ENCODE data around the gene MME. TPM values are rescaled to one million over a fixed set of nuclear protein-coding genes. Genes with fewer than 3 reads are reported as not detected.

The MME gene
- total RNA-seq, 4 donors from 2014 or later: 1.5 to 96.1 (median 4.2) TPM

DNA sequence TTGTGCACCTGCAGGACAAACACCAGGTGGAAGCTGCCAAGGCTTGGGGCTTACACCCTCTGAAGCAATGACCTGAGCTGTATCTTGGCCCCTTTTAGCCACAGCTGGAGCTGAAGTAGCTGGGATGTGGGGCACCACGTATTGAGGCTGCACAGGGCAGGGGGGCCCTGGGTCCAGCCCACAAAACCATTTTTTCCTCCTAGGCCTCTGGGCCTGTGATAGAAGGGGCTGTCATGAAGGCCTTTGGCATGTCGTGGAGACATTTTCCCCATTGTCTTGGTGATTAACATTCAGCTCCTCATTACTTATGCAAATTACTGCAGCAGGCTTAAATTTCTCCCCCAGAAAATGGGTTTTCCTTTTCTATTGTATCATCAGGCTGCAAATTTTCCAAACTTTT is 27.6 kb upstream of the MME start:
- H3K4me3 ChIP-seq: no peak overlapping the region
- H3K9me3 ChIP-seq: no peaks in the 10 kb centered on the region
- no peaks in the 10 kb centered on the region for H3K36me3 ChIP-seq
- no peak for TF ChIP-seq POLR2A (IDR thresholded peaks at IDR 0.05)
- TF ChIP-seq, protein P1, sequence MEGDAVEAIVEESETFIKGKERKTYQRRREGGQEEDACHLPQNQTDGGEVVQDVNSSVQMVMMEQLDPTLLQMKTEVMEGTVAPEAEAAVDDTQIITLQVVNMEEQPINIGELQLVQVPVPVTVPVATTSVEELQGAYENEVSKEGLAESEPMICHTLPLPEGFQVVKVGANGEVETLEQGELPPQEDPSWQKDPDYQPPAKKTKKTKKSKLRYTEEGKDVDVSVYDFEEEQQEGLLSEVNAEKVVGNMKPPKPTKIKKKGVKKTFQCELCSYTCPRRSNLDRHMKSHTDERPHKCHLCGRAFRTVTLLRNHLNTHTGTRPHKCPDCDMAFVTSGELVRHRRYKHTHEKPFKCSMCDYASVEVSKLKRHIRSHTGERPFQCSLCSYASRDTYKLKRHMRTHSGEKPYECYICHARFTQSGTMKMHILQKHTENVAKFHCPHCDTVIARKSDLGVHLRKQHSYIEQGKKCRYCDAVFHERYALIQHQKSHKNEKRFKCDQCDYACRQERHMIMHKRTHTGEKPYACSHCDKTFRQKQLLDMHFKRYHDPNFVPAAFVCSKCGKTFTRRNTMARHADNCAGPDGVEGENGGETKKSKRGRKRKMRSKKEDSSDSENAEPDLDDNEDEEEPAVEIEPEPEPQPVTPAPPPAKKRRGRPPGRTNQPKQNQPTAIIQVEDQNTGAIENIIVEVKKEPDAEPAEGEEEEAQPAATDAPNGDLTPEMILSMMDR (IDR thresholded peaks at IDR 0.05): no peak
- H3K27ac ChIP-seq: no peak overlapping the region
- no peaks in the 10 kb centered on the region for H3K4me1 ChIP-seq
- H3K27me3 ChIP-seq: no peaks in the 10 kb centered on the region
- no peak for DNase-seq
- intact Hi-C loops (cut with DNase I; ENCODE audit: low total_unique reads): no loop called here

DNA sequence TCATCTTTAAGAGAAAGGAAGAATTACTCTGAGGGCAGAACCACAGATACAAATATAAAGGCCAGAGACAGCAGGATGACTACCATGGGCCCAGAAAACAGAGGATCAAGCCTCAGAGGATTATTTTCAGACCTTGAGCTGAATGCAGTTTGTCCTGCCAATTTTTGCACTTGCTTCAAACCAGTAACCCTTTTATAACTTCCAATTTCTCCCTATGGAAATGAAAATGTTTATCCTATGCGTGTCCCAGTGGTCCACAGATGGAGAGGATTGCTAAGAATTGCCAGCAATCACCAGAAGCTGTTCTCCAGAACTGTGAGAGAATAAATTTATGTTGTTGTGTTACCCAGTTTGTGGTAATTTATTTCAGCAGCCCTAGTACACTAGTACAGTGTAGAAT is 26.4 kb upstream of the MME start:
- no peak overlapping the region for H3K4me3 ChIP-seq
- no peaks in the 10 kb centered on the region for H3K9me3 ChIP-seq
- intact Hi-C loops (cut with DNase I; ENCODE audit: low total_unique reads): no loop called here
- no peak overlapping the region for H3K27ac ChIP-seq
- TF ChIP-seq, protein P1 (IDR thresholded peaks at IDR 0.05): no peak
- no peak for TF ChIP-seq POLR2A (IDR thresholded peaks at IDR 0.05)
- H3K36me3 ChIP-seq: no peaks in the 10 kb centered on the region
- DNase-seq: no peak
- no peaks in the 10 kb centered on the region for H3K27me3 ChIP-seq
- H3K4me1 ChIP-seq: no peaks in the 10 kb centered on the region

DNA sequence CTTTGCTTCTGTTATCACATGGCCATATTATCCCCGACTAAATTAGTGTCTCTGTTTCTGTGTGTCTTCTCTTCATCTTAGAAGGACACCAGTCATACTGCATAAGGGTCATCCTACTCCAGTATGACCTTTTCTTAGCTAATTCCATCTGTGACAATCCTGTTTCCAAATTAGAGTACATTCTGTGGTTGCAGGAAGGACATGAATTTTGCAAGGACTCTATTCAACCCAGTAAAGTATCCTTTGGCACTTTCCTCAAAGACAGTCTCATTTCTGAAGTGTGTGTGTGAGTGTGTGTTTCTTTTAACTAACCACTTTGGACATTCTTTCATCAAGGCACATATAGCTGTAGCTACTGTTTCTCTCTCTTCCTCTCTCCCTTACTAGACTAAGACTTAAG is 15.2 kb upstream of the MME start:
- intact Hi-C loops (cut with DNase I; ENCODE audit: low total_unique reads): no loop called here
- H3K36me3 ChIP-seq: no peaks in the 10 kb centered on the region

DNA sequence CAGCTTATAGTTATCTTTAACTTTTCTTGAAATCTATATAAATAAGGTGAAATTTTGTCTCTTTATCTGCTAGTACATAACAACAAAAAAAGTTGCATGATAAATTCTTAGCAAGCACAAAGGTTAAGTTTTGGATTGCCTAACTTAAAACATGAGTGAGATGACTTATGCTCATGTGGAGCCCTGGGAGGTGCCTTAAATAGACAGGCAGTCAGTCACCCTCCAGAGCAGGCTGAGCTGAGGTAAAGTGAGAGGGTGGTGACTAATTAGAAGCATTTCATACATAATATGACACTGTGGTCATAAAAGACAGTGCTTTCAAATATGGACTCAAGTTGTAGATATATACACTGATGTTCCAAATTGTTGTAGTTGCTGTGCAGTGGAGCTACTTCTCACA is 14.6 kb upstream of the MME start:
- Histone ChIP-seq H3K27me3 (no peaks in the 10 kb centered on the region), H3K4me3 (no peak overlapping the region), H3K9me3 (no peaks in the 10 kb centered on the region), H3K27ac (no peak overlapping the region), H3K4me1 (no peaks in the 10 kb centered on the region), H3K36me3 (no peaks in the 10 kb centered on the region)
- DNase-seq: no peak
- TF ChIP-seq, protein P1 (IDR thresholded peaks at IDR 0.05): no peak
- intact Hi-C loops (cut with DNase I; ENCODE audit: low total_unique reads): no loop called here

More for the DNA sequence above, 15.2 kb upstream of the MME start:
- Histone ChIP-seq H3K27ac (no peak overlapping the region), H3K27me3 (no peaks in the 10 kb centered on the region), H3K4me1 (no peaks in the 10 kb centered on the region), H3K4me3 (no peak overlapping the region), H3K9me3 (no peaks in the 10 kb centered on the region)
- no peak for DNase-seq
- TF ChIP-seq, protein P1 (IDR thresholded peaks at IDR 0.05): no peak
- TF ChIP-seq POLR2A (IDR thresholded peaks at IDR 0.05): no peak

DNA sequence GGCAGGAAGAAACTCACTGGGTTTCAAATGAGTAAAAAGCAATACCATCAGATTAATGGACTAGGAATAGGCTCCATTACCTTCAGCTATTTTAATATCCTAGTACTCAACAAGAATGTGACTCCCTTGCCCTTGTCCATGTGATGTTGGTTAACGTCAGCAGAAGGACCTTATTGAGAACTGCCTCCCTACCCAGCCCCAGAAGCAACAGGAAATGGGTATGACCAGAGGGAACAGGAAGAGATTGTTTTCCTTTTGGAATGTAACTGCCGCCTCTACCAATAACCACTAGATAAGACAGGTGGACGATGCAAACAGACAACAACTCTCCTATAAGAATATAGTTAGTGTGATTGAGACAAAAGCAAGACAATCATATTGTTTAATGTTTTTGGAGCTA is 10.4 kb upstream of the MME start:
- intact Hi-C loops (cut with DNase I; ENCODE audit: low total_unique reads): no loop called here
- TF ChIP-seq POLR2A (IDR thresholded peaks at IDR 0.05): no peak
- TF ChIP-seq, protein P1 (IDR thresholded peaks at IDR 0.05): no peak
- DNase-seq: no peak
- Histone ChIP-seq H3K27ac (no peak overlapping the region), H3K27me3 (no peaks in the 10 kb centered on the region), H3K36me3 (no peaks in the 10 kb centered on the region), H3K4me3 (no peak overlapping the region), H3K9me3 (no peaks in the 10 kb centered on the region), H3K4me1 (no peaks in the 10 kb centered on the region)

Data from uterus (tissue), 4 donors.